MCF 10A (cell line): ENCODE data around the gene ALDH5A1. TPM values are rescaled to one million over a fixed set of nuclear protein-coding genes. Genes with fewer than 3 reads are reported as not detected.

Experiments
- BruUV-seq: library from RNA; stranded (reverse); fragments of 400-500 nt; replicated peaks from 2 replicates; lab custom pipeline; 2021; lab: Mats Ljungman, UMichigan
- CTCF ChIA-PET: fragments of 300-600 bp; sonication (Branson Sonifier 250); formaldehyde crosslinking; extraction: SDS; loops from one replicate; lab custom pipeline; 2021; ENCODE audit warnings: antibody characterized with exemption, inconsistent platforms; lab: Yijun Ruan, JAX
- POLR2A ChIA-PET: fragments of 300-600, 350-650 bp; sonication (Branson Sonifier 250); formaldehyde crosslinking; extraction: SDS; loops from one replicate; lab custom pipeline; 2020; ENCODE audit warnings: antibody characterized with exemption, inconsistent platforms; lab: Yijun Ruan, JAX
- DNase-seq: peaks from one replicate; pipeline ENCODE4 v3.0.0-alpha.2; 2018; ENCODE audit not compliant: unreplicated experiment
- H3K27ac Mint-ChIP-seq: one replicate; pipeline ENCODE4 v1.8.0; 2022; ENCODE audit warnings: mild to moderate bottlenecking, low read depth, mixed read lengths; ENCODE audit not compliant: unreplicated experiment
- H3K27me3 Mint-ChIP-seq: one replicate; pipeline ENCODE4 v1.8.0; 2022; ENCODE audit warnings: mixed read lengths; ENCODE audit not compliant: insufficient read depth, unreplicated experiment
- H3K36me3 Mint-ChIP-seq: one replicate; pipeline ENCODE4 v1.8.0; 2022; ENCODE audit warnings: mild to moderate bottlenecking, moderate library complexity, mixed read lengths; ENCODE audit not compliant: insufficient read depth, unreplicated experiment
- H3K4me1 Mint-ChIP-seq: one replicate; pipeline ENCODE4 v1.8.0; 2022; ENCODE audit warnings: mixed read lengths; ENCODE audit not compliant: insufficient read depth, unreplicated experiment
- H3K4me3 Mint-ChIP-seq: one replicate; pipeline ENCODE4 v1.8.0; 2022; ENCODE audit warnings: mild to moderate bottlenecking, moderate library complexity, mixed read lengths; ENCODE audit not compliant: unreplicated experiment
- H3K9me3 Mint-ChIP-seq: one replicate; pipeline ENCODE4 v1.8.0; 2022; ENCODE audit warnings: mixed read lengths; ENCODE audit not compliant: unreplicated experiment
- CTCF ChIP-seq: fragments of 200-600 bp; IDR thresholded peaks from one replicate; pipeline ENCODE4 v1.8.0; 2022; ENCODE audit warnings: antibody characterized with exemption, mild to moderate bottlenecking; ENCODE audit not compliant: unreplicated experiment
- intact Hi-C: fragments of 100-400 bp; cut with micrococcal nuclease; formaldehyde crosslinking; loops from 2 replicates; pipeline ENCODE4 v1.14.1; 2022
- total RNA-seq: library from RNA; stranded (reverse); gene quantifications from 2 replicates; pipeline ENCODE4 v1.2.3, GENCODE V29; 2022

Gene ALDH5A1
- total RNA-seq, 1 experiment from 2014 or later: 1.7 TPM

GRCh38 chr6:24460966-24461365 is 33.8 kb upstream of the ALDH5A1 start:
- H3K4me3 Mint-ChIP-seq: no peak overlapping the region
- intact Hi-C loops: no loop called here
- peak; percentile 30 for DNase-seq
- no TSS peak for BruUV-seq
- POLR2A ChIA-PET: interaction anchor here (0.6 to 1.2 kb wide), 2 partner anchors 15 to 789 kb away, joined by 3 read pairs; no protein-coding TSS in a partner anchor
- H3K27ac Mint-ChIP-seq: no peak overlapping the region
- H3K9me3 Mint-ChIP-seq: no peaks in the 10 kb centered on the region
- H3K36me3 Mint-ChIP-seq: no peaks in the 10 kb centered on the region
- H3K4me1 Mint-ChIP-seq: peaks cover 9% of the 10 kb centered on the region
- H3K27me3 Mint-ChIP-seq: no peaks in the 10 kb centered on the region
- CTCF ChIA-PET: interaction anchor here (0.7 to 1.1 kb wide), 3 partner anchors 8 to 14 kb away, joined by 3 read pairs; no protein-coding TSS in a partner anchor
- no peak for TF ChIP-seq CTCF

GRCh38 chr6:24464253-24465038 is 30.3 kb upstream of the ALDH5A1 start:
- intact Hi-C loops: no loop called here
- no peak for DNase-seq
- Mint-ChIP-seq H3K9me3 (no peaks in the 10 kb centered on the region), H3K27me3 (no peaks in the 10 kb centered on the region), H3K27ac (no peak overlapping the region), H3K4me3 (no peak overlapping the region), H3K4me1 (peaks cover under 1% of the 10 kb centered on the region), H3K36me3 (no peaks in the 10 kb centered on the region)
- ChIA-PET POLR2A (interaction anchor here (1.0 to 1.1 kb wide), 2 partner anchors 8 to 9 kb away, joined by 3 read pairs; no protein-coding TSS in a partner anchor), CTCF (interaction anchor here (1.0 kb wide), 1 partner anchor 36 kb away, joined by 3 read pairs; no protein-coding TSS in a partner anchor)
- TF ChIP-seq CTCF: no peak
- no TSS peak for BruUV-seq

- TF ChIP-seq CTCF: no peak
- POLR2A ChIA-PET: interaction anchor here (0.7 to 1.1 kb wide), 3 partner anchors 11 to 20 kb away, joined by 3 to 4 read pairs (median 4); no protein-coding TSS in a partner anchor
- H3K36me3 Mint-ChIP-seq: no peaks in the 10 kb centered on the region
- DNase-seq: no peak
- H3K4me1 Mint-ChIP-seq: no peaks in the 10 kb centered on the region
- intact Hi-C loops: no loop called here
- H3K27me3 Mint-ChIP-seq: no peaks in the 10 kb centered on the region
- H3K9me3 Mint-ChIP-seq: no peaks in the 10 kb centered on the region
- H3K27ac Mint-ChIP-seq: no peak overlapping the region
- BruUV-seq: no TSS peak
- no peak overlapping the region for H3K4me3 Mint-ChIP-seq
- CTCF ChIA-PET: interaction anchor here (0.6 kb wide), 1 partner anchor 25 kb away, joined by 3 read pairs; the partner anchor contains the start of gene ALDH5A1
Measured at GRCh38 chr6:24469811-24470210, 25.0 kb upstream of the ALDH5A1 start.

- Mint-ChIP-seq H3K4me3 (no peak overlapping the region), H3K27me3 (no peaks in the 10 kb centered on the region), H3K27ac (no peak overlapping the region), H3K36me3 (no peaks in the 10 kb centered on the region), H3K9me3 (no peaks in the 10 kb centered on the region), H3K4me1 (no peaks in the 10 kb centered on the region)
- TF ChIP-seq CTCF: no peak
- POLR2A ChIA-PET: interaction anchor here (1.1 kb wide), 1 partner anchor 9 kb away, joined by 3 read pairs; no protein-coding TSS in a partner anchor
- no peak for DNase-seq
- BruUV-seq: no TSS peak
- CTCF ChIA-PET: no interaction called here
- intact Hi-C loops: no loop called here
Measured at GRCh38 chr6:24472181-24472580, 22.6 kb upstream of the ALDH5A1 start.
